HG02870 (cell line): ENCODE measurements around the gene DDX39B.
A peak's percentile ranks its signal among the peaks of the same experiment; 100 is the strongest.

ENCODE experiments used
- ATAC-seq: cut with Tn5 transposase; IDR thresholded peaks from one replicate; pipeline ENCODE4 v1.9.1; 2021; ENCODE audit warnings: mild to moderate bottlenecking, moderate library complexity; ENCODE audit not compliant: unreplicated experiment

DDX39B gene

DNA sequence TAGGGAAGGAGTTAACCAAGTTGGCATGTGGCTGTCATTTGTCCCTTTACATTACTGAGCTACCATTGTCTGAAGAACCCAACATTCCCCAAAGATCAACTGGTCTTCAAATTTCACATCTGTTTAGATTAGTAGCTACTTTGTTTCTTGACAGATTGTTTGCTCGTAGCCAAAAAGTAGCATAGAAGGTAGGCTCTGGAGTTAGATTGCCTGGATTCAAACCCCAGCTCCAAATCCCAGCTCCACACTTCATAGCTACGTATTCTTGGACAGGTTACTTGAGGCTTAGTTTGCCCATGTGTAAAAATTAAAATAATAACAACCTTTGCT, 6.7 kb upstream of the DDX39B start:
- ATAC-seq, result no peak

GRCh38 chr6:31547727-31548543, 6.1 kb upstream of the DDX39B start:
- no peak for ATAC-seq

GRCh38 chr6:31546958-31547726, 5.3 kb upstream of the DDX39B start, which contains the start of gene NFKBIL1:
Gene NFKBIL1 (plus strand): TSS chr6:31547608. CDS start chr6:31547695, 87 bp downstream.
- peak; percentile 66 for ATAC-seq

DNA sequence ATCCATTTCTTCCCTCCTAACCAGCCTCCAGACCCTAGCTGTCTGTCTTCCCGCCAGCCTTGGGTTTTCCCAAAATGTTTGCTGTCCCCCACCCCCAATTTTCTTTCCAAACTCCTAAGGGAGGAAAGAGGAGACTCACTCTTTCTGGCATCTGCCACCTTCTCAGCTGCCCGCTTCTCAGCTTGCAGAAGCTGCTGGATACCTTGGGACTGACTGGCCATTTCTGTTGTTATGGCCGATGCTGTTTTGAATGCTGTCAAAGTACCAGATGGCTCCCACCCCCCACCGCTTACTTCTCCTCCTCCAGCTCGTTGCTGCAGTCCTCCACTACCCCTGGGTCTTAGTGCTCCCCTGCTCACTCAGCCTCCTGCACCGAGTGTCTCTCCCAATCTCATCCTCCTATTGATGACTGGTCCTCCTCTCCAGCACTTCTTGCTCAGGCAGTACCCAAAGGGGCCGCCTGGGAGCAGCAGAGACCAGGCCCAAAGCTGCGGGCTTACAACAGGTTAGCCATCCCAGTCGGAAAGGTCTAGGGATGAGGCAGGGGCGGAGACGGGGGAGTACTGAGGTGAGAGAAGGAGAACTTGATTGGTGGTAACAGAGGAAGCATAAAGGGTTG, 4.6 kb upstream of the DDX39B start, which contains the start of gene ATP6V1G2:
ATP6V1G2 (minus strand) TSS at position 270 of the 619 bp plus-strand sequence; CDS start at position 221, 49 bp downstream.
- no peak for ATAC-seq

GRCh38 chr6:31545291-31545690, 3.5 kb upstream of the DDX39B start:
- ATAC-seq, result no peak

GRCh38 chr6:31544676-31545075, 2.9 kb upstream of the DDX39B start:
- no peak for ATAC-seq

DNA sequence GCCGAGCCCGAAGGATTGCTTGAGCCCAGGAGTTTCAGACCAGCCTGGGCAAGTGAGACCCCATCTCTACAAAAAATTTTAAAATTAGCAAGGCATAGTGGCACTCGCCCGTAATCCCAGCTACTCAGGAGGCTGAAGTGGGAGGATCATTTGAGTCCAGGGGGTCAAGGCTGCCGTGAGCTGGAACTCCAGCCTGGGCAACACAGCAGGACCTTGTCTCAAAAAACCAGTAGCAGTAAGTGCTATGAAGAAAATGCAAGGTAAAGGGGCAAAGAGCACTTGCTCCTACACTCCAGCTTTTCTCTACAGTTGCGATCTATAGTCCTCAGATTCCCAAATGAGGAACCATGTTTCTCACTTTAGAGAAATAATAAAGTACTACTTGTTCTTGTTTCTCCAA, 1.8 kb upstream of the DDX39B start:
- ATAC-seq, result no peak

GRCh38 chr6:31541059-31541657, 645 bp downstream of the DDX39B start:
- ATAC-seq, result no peak

- no peak for ATAC-seq
Observed at GRCh38 chr6:31540640-31541039, 1.2 kb downstream of the DDX39B start.

DNA sequence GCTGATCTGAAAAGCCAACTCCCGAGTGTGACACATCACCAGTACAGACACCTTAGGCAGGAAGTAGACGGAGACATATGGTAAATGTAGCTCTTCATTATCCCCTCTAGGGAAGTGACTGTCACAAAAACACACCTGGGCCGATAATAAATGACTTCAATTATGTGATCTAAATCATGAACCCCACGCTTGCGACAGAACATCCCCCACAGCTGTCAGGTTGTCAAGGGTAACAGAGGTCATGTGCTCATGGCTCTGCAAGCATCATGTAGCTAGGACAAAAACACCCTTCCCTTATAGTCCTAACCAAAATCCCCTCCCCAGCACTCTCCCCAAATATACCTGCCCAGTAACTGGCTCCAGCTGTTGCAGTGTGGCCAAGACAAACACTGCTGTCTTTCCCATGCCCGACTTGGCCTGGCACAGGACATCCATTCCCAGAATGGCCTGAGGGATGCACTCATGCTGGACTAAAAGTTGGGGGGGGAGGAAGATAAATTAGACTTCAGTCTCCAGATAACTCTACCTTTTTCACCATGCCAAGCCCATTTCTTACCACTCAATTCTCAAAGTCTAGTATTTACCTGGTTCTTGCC, 2.9 kb downstream of the DDX39B start:
- no peak for ATAC-seq

DNA sequence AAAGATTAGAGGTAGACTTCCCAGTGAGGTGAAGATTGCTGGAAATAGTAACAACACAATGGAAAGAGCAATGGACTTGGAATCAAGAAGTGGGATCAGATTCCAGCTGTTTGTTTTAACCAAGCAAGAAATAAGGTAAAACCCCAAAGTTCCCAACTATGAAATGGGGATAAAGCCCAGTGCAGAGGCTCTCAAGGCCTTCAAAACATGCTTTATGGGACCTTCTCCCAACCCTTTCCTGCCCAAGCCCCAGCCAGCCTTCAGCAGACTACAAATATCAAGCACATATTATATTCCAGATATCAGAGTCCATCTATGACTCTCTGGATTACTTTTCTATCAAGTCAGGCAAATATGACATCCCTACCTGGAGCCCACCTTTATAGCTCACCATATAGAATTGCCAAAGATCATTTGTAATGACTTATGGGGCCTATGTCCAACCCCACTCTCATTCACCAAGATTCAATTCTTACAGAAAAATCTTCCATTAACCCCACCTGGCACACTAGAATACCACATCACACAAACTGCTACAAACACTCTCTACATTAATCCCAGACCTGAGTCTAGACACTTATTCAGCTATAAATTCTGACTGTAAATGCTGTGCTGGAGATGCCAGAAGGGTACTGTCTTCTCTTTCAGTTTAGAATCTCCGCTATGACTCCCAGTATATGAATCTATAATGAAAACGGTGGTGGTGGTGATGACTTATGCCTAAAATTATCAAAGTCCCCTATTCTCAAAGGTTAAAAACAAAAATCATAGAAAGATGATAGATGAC, 6.1 kb downstream of the DDX39B start:
- ATAC-seq, result no peak

DNA sequence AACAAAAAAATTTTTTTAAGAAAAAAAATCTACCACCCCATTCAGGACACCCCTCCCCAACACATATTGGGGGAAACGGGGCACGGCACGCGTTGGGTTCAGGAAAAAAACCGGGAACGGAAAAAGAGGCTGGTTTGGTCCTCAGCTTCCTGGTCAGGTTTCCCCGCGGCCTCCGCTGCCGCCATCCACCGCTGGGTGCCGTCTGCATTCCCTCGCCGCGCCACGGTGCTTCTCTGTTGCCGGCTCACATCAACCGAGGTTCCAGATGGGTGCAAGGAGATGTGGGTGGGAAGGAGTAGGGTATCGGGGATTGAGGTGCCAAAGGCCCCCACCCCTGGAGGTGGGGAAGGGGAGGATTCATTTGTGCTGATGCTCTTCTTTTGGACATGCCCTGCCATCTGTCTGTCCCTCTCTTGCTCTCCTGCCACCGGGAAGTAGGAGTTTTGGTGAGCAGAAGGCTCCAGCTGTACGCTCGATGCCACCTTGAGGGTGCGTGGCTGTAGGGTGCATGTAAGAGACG, 7.2 kb downstream of the DDX39B start:
- no peak for ATAC-seq

GRCh38 chr6:31534011-31534410, 7.8 kb downstream of the DDX39B start:
- no peak for ATAC-seq

DNA sequence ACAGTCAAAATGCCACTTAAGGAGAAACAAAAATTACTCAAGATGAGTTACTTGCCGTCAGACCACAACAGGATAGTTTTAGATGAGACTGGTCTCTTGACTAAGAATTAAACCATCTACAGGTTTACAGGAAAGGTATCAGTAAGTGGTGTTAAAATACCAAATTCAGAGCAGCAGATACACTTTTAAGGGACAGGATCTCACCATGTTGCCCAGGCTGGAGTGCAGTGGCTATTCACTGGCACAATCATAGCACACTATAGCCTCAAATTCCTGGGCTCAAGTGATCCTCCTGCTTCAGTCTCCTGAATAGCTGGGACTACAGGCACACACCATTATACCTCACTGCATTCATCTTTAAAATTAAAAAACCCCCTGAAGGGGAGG, 8.4 kb downstream of the DDX39B start:
- no peak for ATAC-seq

DNA sequence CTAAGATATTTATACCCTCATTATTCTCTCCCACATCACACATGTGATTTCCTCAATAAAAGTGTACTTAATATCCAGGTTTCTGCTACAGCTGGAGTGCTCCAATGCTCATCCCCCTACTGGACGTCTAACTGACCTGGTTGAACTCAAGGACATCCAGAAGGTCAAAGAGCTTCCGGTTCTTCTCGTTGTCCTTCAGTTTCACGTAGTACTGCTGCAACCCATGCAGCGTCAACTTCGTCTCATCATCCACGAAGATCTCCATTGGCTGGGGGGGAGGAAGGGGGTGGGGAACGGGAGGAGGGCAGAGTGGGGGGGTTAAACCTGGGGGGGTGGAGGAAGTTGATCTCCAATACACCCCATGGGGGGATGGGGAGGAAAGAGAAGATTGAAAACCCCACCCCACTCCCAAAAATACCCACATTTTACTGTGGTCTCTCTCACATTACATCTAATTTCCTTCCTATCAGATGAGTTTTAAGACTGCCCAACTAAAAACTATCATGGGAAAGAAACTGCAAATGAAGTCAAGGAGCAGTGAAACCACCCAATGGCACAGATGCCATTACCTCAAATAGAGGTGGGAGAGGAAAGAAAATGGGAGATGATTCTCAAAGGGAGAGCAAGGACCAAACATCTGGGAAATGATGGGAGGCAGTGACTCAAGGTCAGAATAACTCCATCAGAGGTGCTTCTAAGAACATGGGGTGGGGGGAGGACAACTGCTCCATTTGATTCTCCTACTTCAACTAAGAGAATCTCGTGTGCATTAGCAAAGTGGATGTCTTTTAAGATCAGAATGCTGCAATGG, 9.0 kb downstream of the DDX39B start:
- no peak for ATAC-seq

- ATAC-seq, result no peak
Observed at GRCh38 chr6:31531771-31532643, 9.8 kb downstream of the DDX39B start.

- no peak for ATAC-seq
Observed at GRCh38 chr6:31531162-31531561, 10.6 kb downstream of the DDX39B start.

DNA sequence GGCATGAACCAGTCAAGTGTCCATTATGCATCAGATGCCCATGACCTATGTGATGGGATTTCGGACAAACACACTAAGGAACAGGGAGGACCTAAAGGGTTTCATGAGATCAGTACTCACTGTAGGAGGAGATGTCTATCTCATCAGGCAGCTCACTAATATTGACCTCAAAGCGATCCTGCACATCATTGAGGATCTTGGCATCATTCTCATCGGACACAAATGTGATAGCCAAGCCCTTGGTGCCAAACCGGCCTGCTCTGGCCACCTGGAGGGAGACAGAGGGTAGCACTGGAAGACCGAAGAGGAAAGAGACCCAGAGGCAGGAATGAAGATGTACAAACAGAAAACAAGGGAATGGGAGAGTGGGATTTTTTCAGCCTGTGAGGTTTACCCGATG, 11.1 kb downstream of the DDX39B start:
- no peak for ATAC-seq
